PC-9 (cell line): ENCODE measurements around the gene CDH13. TPM values are rescaled to one million over a fixed set of nuclear protein-coding genes. Genes with fewer than 3 reads are reported as not detected.

Experiments
- BruUV-seq: library from RNA; stranded (reverse); fragments of 400-500 nt; replicated peaks from 2 replicates; lab custom pipeline; 2021; lab: Mats Ljungman, UMichigan
- CTCF ChIA-PET: fragments of 300-600 bp; sonication (Branson Sonifier 250); formaldehyde crosslinking; loops from one replicate; lab custom pipeline; 2022; ENCODE audit warnings: antibody characterized with exemption; lab: Charles Lee
- POLR2A ChIA-PET: fragments of 300-600 bp; sonication (Branson Sonifier 250); formaldehyde crosslinking; loops from one replicate; lab custom pipeline; 2022; ENCODE audit warnings: antibody characterized with exemption; ENCODE audit not compliant: unreplicated experiment; lab: Charles Lee
- DNase-seq, 2 experiments: peaks; one replicate each; pipeline versions ENCODE4 v3.0.0 to v3.0.0-alpha.2; 2015 to 2022; ENCODE audit warnings: mixed read lengths in 1 of 2
- H2AFZ ChIP-seq: fragments of 200-600 bp; sonication (generic); 2 replicates; pipeline ENCODE4 v1.8.1; 2017; ENCODE audit warnings: antibody characterized with exemption
- H3F3A ChIP-seq: fragments of 200-600 bp; sonication (generic); 2 replicates; pipeline ENCODE4 v1.8.1; 2017; ENCODE audit warnings: antibody characterized with exemption, mild to moderate bottlenecking, low read depth; ENCODE audit not compliant: insufficient read depth
- H3K27ac ChIP-seq: fragments of 200-600 bp; sonication (generic); 2 replicates; pipeline ENCODE4 v1.6.1; 2016; ENCODE audit warnings: mixed run types
- H3K27me3 ChIP-seq: fragments of 200-600 bp; sonication (generic); 2 replicates; pipeline ENCODE4 v1.6.1; 2016; ENCODE audit warnings: low read depth, mixed run types; ENCODE audit not compliant: insufficient read depth
- H3K36me3 ChIP-seq: fragments of 200-600 bp; sonication (generic); 2 replicates; pipeline ENCODE4 v1.6.1; 2016; ENCODE audit warnings: low read depth, mixed run types
- H3K4me1 ChIP-seq: fragments of 200-600 bp; sonication (generic); replicated peaks from 2 replicates; pipeline ENCODE4 v1.6.1; 2016; ENCODE audit warnings: mixed run types; ENCODE audit not compliant: insufficient read depth
- H3K4me2 ChIP-seq: fragments of 200-600 bp; sonication (generic); 2 replicates; pipeline ENCODE4 v1.6.1; 2017; ENCODE audit warnings: mixed run types
- H3K4me3 ChIP-seq: fragments of 200-600 bp; sonication (generic); 2 replicates; pipeline ENCODE4 v1.6.1; 2016; ENCODE audit warnings: mixed run types
- H3K79me2 ChIP-seq: fragments of 200-600 bp; sonication (generic); 2 replicates; pipeline ENCODE4 v1.6.1; 2017; ENCODE audit warnings: low read depth, mixed run types
- H3K9me2 ChIP-seq: fragments of 200-600 bp; sonication (generic); 2 replicates; pipeline ENCODE4 v1.8.1; 2017; ENCODE audit warnings: mild to moderate bottlenecking; ENCODE audit not compliant: insufficient read depth
- H3K9me3 ChIP-seq: fragments of 200-600 bp; sonication (generic); 2 replicates; pipeline ENCODE4 v1.8.1; 2016; ENCODE audit warnings: low read depth; ENCODE audit not compliant: insufficient read depth
- H4K20me1 ChIP-seq: fragments of 200-600 bp; sonication (generic); 2 replicates; pipeline ENCODE4 v1.8.1; 2017; ENCODE audit not compliant: insufficient read depth
- CTCF ChIP-seq: fragments of 200-600 bp; sonication (generic); conservative IDR thresholded peaks from 2 replicates; pipeline ENCODE4 v1.6.1; 2017; ENCODE audit warnings: mixed run types, antibody characterized with exemption, mild to moderate bottlenecking, moderate library complexity
- EZH2 ChIP-seq: fragments of 200-600 bp; sonication (generic); IDR thresholded peaks from 2 replicates; pipeline ENCODE4 v1.8.0; 2017; ENCODE audit warnings: antibody characterized with exemption, low read depth
- intact Hi-C: fragments of 100-400 bp; cut with micrococcal nuclease; formaldehyde crosslinking; loops from one replicate; pipeline ENCODE4 v1.10.0; 2022; ENCODE audit not compliant: unreplicated experiment
- total RNA-seq: library from RNA; stranded (reverse); gene quantifications from 2 replicates; pipeline ENCODE4 v1.2.3, GENCODE V29; 2021

Gene CDH13
- total RNA-seq, 1 experiment from 2014 or later = 0.24 TPM

GRCh38 chr16:83843657-83844056 is 1216.9 kb downstream of the CDH13 start:
- Histone ChIP-seq H3K27me3 (peaks cover 96% of the 10 kb centered on the region), H3K36me3 (no peaks in the 10 kb centered on the region), H3K9me3 (no peaks in the 10 kb centered on the region), H2AFZ (no peak overlapping the region), H3F3A (no peaks in the 10 kb centered on the region), H3K9me2 (no peaks in the 10 kb centered on the region; the same call in 1 of the 2 replicates), H3K79me2 (no peaks in the 10 kb centered on the region), H3K27ac (no peak overlapping the region), H3K4me2 (no peak overlapping the region), H4K20me1 (no peaks in the 10 kb centered on the region), H3K4me3 (no peak overlapping the region), H3K4me1 (no peaks in the 10 kb centered on the region)
- intact Hi-C loops = no loop called here
- TF ChIP-seq CTCF = no peak
- no peak for TF ChIP-seq EZH2
- POLR2A ChIA-PET = no interaction called here
- DNase-seq = no peak
- CTCF ChIA-PET = no interaction called here
- BruUV-seq = no TSS peak

GRCh38 chr16:83845263-83845662 is 1218.5 kb downstream of the CDH13 start:
- POLR2A ChIA-PET = interaction anchor here (0.7 kb wide), 1 partner anchor 880 kb away, joined by 5 read pairs; no protein-coding TSS in a partner anchor
- H3K4me1 ChIP-seq = no peaks in the 10 kb centered on the region
- H3K27me3 ChIP-seq = peaks cover 96% of the 10 kb centered on the region
- intact Hi-C loops = no loop called here
- H3K79me2 ChIP-seq = no peaks in the 10 kb centered on the region
- H4K20me1 ChIP-seq = no peaks in the 10 kb centered on the region
- BruUV-seq = no TSS peak
- no peaks in the 10 kb centered on the region for H3K36me3 ChIP-seq
- no peak overlapping the region for H3K4me2 ChIP-seq
- CTCF ChIA-PET = no interaction called here
- no peaks in the 10 kb centered on the region for H3F3A ChIP-seq
- H3K27ac ChIP-seq = no peak overlapping the region
- TF ChIP-seq CTCF (no peak), EZH2 (no peak)
- no peak overlapping the region for H2AFZ ChIP-seq
- no peak overlapping the region for H3K4me3 ChIP-seq
- H3K9me3 ChIP-seq = no peaks in the 10 kb centered on the region
- no peak for DNase-seq
- H3K9me2 ChIP-seq = no peaks in the 10 kb centered on the region; the same call in 1 of the 2 replicates

GRCh38 chr16:83847371-83848225 is 1220.8 kb downstream of the CDH13 start:
- H3K4me2 ChIP-seq = no peak overlapping the region
- intact Hi-C loops = no loop called here
- H3K9me2 ChIP-seq = no peaks in the 10 kb centered on the region
- POLR2A ChIA-PET = no interaction called here
- H2AFZ ChIP-seq = no peak overlapping the region
- H3K27ac ChIP-seq = no peak overlapping the region
- H3F3A ChIP-seq = no peaks in the 10 kb centered on the region
- CTCF ChIA-PET = no interaction called here
- no peaks in the 10 kb centered on the region for H3K79me2 ChIP-seq
- no peak overlapping the region for H3K4me3 ChIP-seq
- no peaks in the 10 kb centered on the region for H4K20me1 ChIP-seq
- TF ChIP-seq CTCF (no peak), EZH2 (no peak)
- no peak for DNase-seq
- peaks cover 98% of the 10 kb centered on the region for H3K27me3 ChIP-seq
- no peaks in the 10 kb centered on the region for H3K9me3 ChIP-seq
- H3K36me3 ChIP-seq = no peaks in the 10 kb centered on the region
- no peaks in the 10 kb centered on the region for H3K4me1 ChIP-seq
- BruUV-seq = no TSS peak
